SU-DHL-6 (cell line): ENCODE data around the gene UBASH3A.

ENCODE experiments used
- H2AFZ ChIP-seq: fragments of 200-600 bp; sonication (generic); 2 replicates; pipeline ENCODE4 v1.6.1; 2014; ENCODE audit warnings: low read depth, mild to moderate bottlenecking, moderate library complexity, mixed read lengths, antibody characterized with exemption, low read length; ENCODE audit not compliant: severe bottlenecking
- H3F3A ChIP-seq: fragments of 200-600 bp; shearing (Covaris generic); 2 replicates; pipeline ENCODE4 v1.6.0; 2016; ENCODE audit warnings: antibody characterized with exemption, mild to moderate bottlenecking; ENCODE audit not compliant: insufficient read depth
- H3K27ac ChIP-seq: fragments of 200-600 bp; sonication (generic); 2 replicates; pipeline ENCODE4 v1.5.1; 2016; ENCODE audit warnings: low read depth, mild to moderate bottlenecking, low read length, moderate library complexity, mixed read lengths
- H3K27me3 ChIP-seq: fragments of 200-600 bp; sonication (generic), shearing (Covaris generic); 2 replicates; pipeline ENCODE4 v1.6.0; 2014; ENCODE audit warnings: mild to moderate bottlenecking, low read length
- H3K36me3 ChIP-seq: fragments of 200-600 bp; sonication (generic); 2 replicates; pipeline ENCODE4 v1.6.1; 2014; ENCODE audit warnings: mild to moderate bottlenecking, low read length, mixed read lengths
- H3K4me2 ChIP-seq: fragments of 300-600, 200-600 bp; shearing (Covaris generic), sonication (generic); 2 replicates; pipeline ENCODE4 v1.6.0; 2014; ENCODE audit warnings: low read length, low read depth, mild to moderate bottlenecking; ENCODE audit not compliant: poor library complexity, severe bottlenecking
- H3K4me3 ChIP-seq: fragments of 200-600 bp; sonication (generic); 2 replicates; pipeline ENCODE4 v1.5.1; 2014; ENCODE audit warnings: antibody characterized with exemption, low read length, mild to moderate bottlenecking, mixed read lengths; ENCODE audit not compliant: insufficient read depth, poor library complexity, severe bottlenecking
- H3K79me2 ChIP-seq: fragments of 200-600 bp; sonication (generic); 2 replicates; pipeline ENCODE4 v1.6.1; 2014; ENCODE audit warnings: mild to moderate bottlenecking, low read length, moderate library complexity; ENCODE audit not compliant: insufficient read depth
- H3K9ac ChIP-seq: fragments of 200-600 bp; sonication (generic); 2 replicates; pipeline ENCODE4 v1.7.0; 2014; ENCODE audit warnings: mild to moderate bottlenecking, low read length
- H3K9me2 ChIP-seq: fragments of 200-600 bp; sonication (generic); replicated peaks from 2 replicates; pipeline ENCODE4 v1.6.1; 2014; ENCODE audit warnings: low read length; ENCODE audit not compliant: insufficient read depth
- H3K9me3 ChIP-seq: fragments of 200-600 bp; sonication (generic); 2 replicates; pipeline ENCODE4 v1.6.1; 2014; ENCODE audit warnings: low read length, mixed read lengths; ENCODE audit not compliant: insufficient read depth
- H4K20me1 ChIP-seq: fragments of 200-600 bp; sonication (generic); 2 replicates; pipeline ENCODE4 v1.6.1; 2014; ENCODE audit warnings: low read depth, mild to moderate bottlenecking, antibody characterized with exemption, low read length, moderate library complexity, mixed read lengths
- CTCF ChIP-seq: fragments of 200-600 bp; sonication (generic); IDR thresholded peaks from one replicate; pipeline ENCODE4 v1.5.1; 2017; ENCODE audit warnings: antibody characterized with exemption, mild to moderate bottlenecking, low read length, moderate library complexity; ENCODE audit not compliant: insufficient read depth, poor library complexity, severe bottlenecking
- EZH2phosphoT487 ChIP-seq: fragments of 200-600 bp; sonication (generic), shearing (Covaris generic); conservative IDR thresholded peaks from 2 replicates; pipeline ENCODE4 v1.6.1; 2018; ENCODE audit warnings: mild to moderate bottlenecking, antibody characterized with exemption, low read length, moderate library complexity, mixed read lengths

UBASH3A gene

GRCh38 chr21:42374457-42374856, 29.2 kb upstream of the UBASH3A start:
- H3K4me2 ChIP-seq, result no peak overlapping the region
- TF ChIP-seq CTCF (no peak), EZH2phosphoT487 (no peak)
- H3K9me3 ChIP-seq, result no peaks in the 10 kb centered on the region
- H4K20me1 ChIP-seq, result no peaks in the 10 kb centered on the region
- H3K27ac ChIP-seq, result no peak overlapping the region
- no peaks in the 10 kb centered on the region for H3K27me3 ChIP-seq
- H3F3A ChIP-seq, result no peaks in the 10 kb centered on the region
- H3K4me3 ChIP-seq, result no peak overlapping the region
- no peaks in the 10 kb centered on the region for H3K36me3 ChIP-seq
- no peak overlapping the region for H2AFZ ChIP-seq
- no peaks in the 10 kb centered on the region for H3K79me2 ChIP-seq
- H3K9ac ChIP-seq, result no peak overlapping the region
- no peaks in the 10 kb centered on the region for H3K9me2 ChIP-seq

- Histone ChIP-seq H3F3A (no peaks in the 10 kb centered on the region), H3K27me3 (no peaks in the 10 kb centered on the region), H3K9me3 (no peaks in the 10 kb centered on the region), H3K4me2 (no peak overlapping the region), H2AFZ (no peak overlapping the region), H3K9ac (no peak overlapping the region), H3K79me2 (no peaks in the 10 kb centered on the region), H3K9me2 (no peaks in the 10 kb centered on the region), H3K4me3 (no peak overlapping the region), H3K27ac (no peak overlapping the region), H3K36me3 (no peaks in the 10 kb centered on the region), H4K20me1 (no peaks in the 10 kb centered on the region)
- no peak for TF ChIP-seq CTCF
- TF ChIP-seq EZH2phosphoT487, result no peak
Observed at GRCh38 chr21:42374864-42375499, 28.7 kb upstream of the UBASH3A start.

DNA sequence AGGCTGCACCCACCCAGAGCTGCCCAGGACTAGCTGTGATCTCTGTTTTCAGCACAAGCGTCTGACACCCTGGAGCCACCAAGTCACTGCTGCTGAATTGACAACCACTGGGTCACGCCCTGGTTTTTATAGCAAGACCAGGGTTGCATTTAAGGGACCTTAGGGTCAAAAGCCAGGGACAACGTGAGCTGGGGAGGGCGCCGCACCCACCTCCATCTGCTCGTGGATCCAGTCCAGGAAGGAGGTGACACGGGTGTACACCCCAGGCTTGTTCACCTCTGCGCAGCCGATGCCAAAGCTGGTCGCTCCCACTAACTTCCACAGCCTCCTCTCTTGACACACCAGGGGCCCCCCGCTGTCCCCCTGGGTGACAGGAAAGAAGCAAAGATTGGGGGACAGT, 28.2 kb upstream of the UBASH3A start:
- Histone ChIP-seq H3K4me2 (no peak overlapping the region), H3K79me2 (no peaks in the 10 kb centered on the region), H4K20me1 (no peaks in the 10 kb centered on the region), H3F3A (no peaks in the 10 kb centered on the region), H3K27me3 (no peaks in the 10 kb centered on the region), H3K9ac (no peak overlapping the region), H3K36me3 (no peaks in the 10 kb centered on the region), H3K4me3 (no peak overlapping the region), H3K9me2 (no peaks in the 10 kb centered on the region), H3K9me3 (no peaks in the 10 kb centered on the region), H2AFZ (no peak overlapping the region), H3K27ac (no peak overlapping the region)
- TF ChIP-seq CTCF (no peak), EZH2phosphoT487 (no peak)
